Psoas muscle (tissue), 8 donors: ENCODE results near the gene EXOSC1. TPM values are rescaled to one million over a fixed set of nuclear protein-coding genes. Genes with fewer than 3 reads are reported as not detected.

Experiments used
- ATAC-seq, 4 donors: fragments of 200-7000 bp; cut with Tn5 transposase; one replicate each; pipeline ENCODE4 v1.9.1; 2020; ENCODE audit warnings: moderate library complexity in 3 of 4, mild to moderate bottlenecking in 2 of 4
- DNase-seq, 2 donors: peaks; one replicate each; pipeline ENCODE4 v3.0.0-alpha.2; 2020
- H3K27ac ChIP-seq: fragments of 200-600 bp; one replicate; pipeline ENCODE4 v1.8.0; 2022
- H3K27me3 ChIP-seq, 3 donors: fragments of 200-600 bp in 1 of 3; one replicate each; pipeline versions ENCODE4 v1.6.1 to v1.8.0; 2013 to 2022; ENCODE audit warnings: low read length in 2 of 3, mild to moderate bottlenecking in 2 of 3, moderate library complexity in 1 of 3; ENCODE audit not compliant: insufficient read depth in 3 of 3
- H3K36me3 ChIP-seq, 2 donors: fragments of 200-600 bp in 1 of 2; one replicate each; pipeline versions ENCODE4 v1.6.1 to v1.8.0; 2013 to 2022; ENCODE audit warnings: low read depth in 1 of 2, mild to moderate bottlenecking in 1 of 2, moderate library complexity in 1 of 2; ENCODE audit not compliant: insufficient read depth in 1 of 2
- H3K4me1 ChIP-seq: fragments of 200-600 bp; one replicate; pipeline ENCODE4 v1.8.0; 2022
- H3K4me3 ChIP-seq: fragments of 200-600 bp; one replicate; pipeline ENCODE4 v1.8.0; 2022; ENCODE audit warnings: mild to moderate bottlenecking
- H3K9me3 ChIP-seq: fragments of 200-600 bp; one replicate; pipeline ENCODE4 v1.8.0; 2022
- CTCF ChIP-seq: fragments of 200-600 bp; IDR thresholded peaks from one replicate; pipeline ENCODE4 v1.8.0; 2022; ENCODE audit warnings: antibody characterized with exemption
- WGBS, 3 donors: extraction: QIAGEN DNeasy Blood & Tissue Kit; methylation state at CpG; one replicate each; pipeline versions ENCODE4 v1.1.6 to v1.1.7; 2013; 5-methylcytosine and 5-hydroxymethylcytosine counted together
- intact Hi-C, 2 donors: fragments of 100-400 bp; cut with DNase I; formaldehyde crosslinking; loops; one replicate each; pipeline versions ENCODE4 v1.11.0 to v1.14.2; 2022
- polyA plus RNA-seq, 3 donors: library from polyadenylated mRNA; stranded (reverse); fragments of 200-250 nt; gene quantifications; one replicate each; pipeline ENCODE4 v1.2.3, GENCODE V29; 2013
- total RNA-seq, 4 donors: library from RNA; stranded (reverse); fragmentation: NEBNext Ultra II Directional in 2 of 4; extraction: Animal tissue kit (Norgen Biotek cat#: 25700) in 2 of 4; gene quantifications; one replicate each; pipeline versions ENCODE4 v1.2.1 to v1.2.4, GENCODE V29; 2021 to 2023
- donor health status: healthy with polysubstance abuse.
- donor health status: DM: no; HTN: no; CAD: no; lungs with moderate emphysema.
- donor health status: Bipolar disorder and iron deficiency.
- donor health status: healthy.
- donor health status: DM: yes; HTN: yes; CAD: no.
- donor health status: DM: no; HTN: no; CAD: no.
- donor health status: DM: no; HTN: no; CAD: no.
- donor health status: DM: yes; HTN: yes; CAD: no.

EXOSC1 gene
- total and polyA plus RNA-seq, 7 donors = 14.0 to 36.5 (median 20.4) TPM

GRCh38 chr10:97468162-97468561 lies 22.4 kb upstream of the EXOSC1 start:
- H3K4me3 ChIP-seq = no peak overlapping the region
- no peak for TF ChIP-seq CTCF
- 58 to 76% (median 60%) methylated on average over 3 of the region's 3 CpGs for WGBS, 3 donors
- no peak for ATAC-seq
- H3K27ac ChIP-seq = no peak overlapping the region
- no peak for DNase-seq
- peaks cover 7% of the 10 kb centered on the region for H3K4me1 ChIP-seq
- no peaks in the 10 kb centered on the region for H3K9me3 ChIP-seq
- H3K36me3 ChIP-seq = peaks cover 32 to 97% of the 10 kb centered on the region in 2 donors
- H3K27me3 ChIP-seq = no peaks in the 10 kb centered on the region
- intact Hi-C loops = loop anchor here in 1 of 2 donors (5.0 kb wide), 2 partner anchors 84 to 144 kb away; no protein-coding TSS in a partner anchor

GRCh38 chr10:97466755-97467154 lies 20.9 kb upstream of the EXOSC1 start:
- 76 to 92% (median 83%) methylated on average over 4 of the region's 4 CpGs for WGBS, 3 donors
- Histone ChIP-seq H3K9me3 (no peaks in the 10 kb centered on the region), H3K36me3 (peaks cover 40 to 97% of the 10 kb centered on the region in 2 donors), H3K27ac (no peak overlapping the region), H3K4me3 (no peak overlapping the region), H3K4me1 (peaks cover 7% of the 10 kb centered on the region), H3K27me3 (no peaks in the 10 kb centered on the region)
- DNase-seq (no peak), ATAC-seq (peak in 1 of 4 donors; percentile 17)
- no peak for TF ChIP-seq CTCF
- intact Hi-C loops = loop anchor here in 1 of 2 donors (5.0 kb wide), 2 partner anchors 86 to 146 kb away; no protein-coding TSS in a partner anchor

- no peaks in the 10 kb centered on the region for H3K9me3 ChIP-seq
- H3K4me3 ChIP-seq = no peak overlapping the region
- WGBS, 3 donors = 85 to 96% (median 89%) methylated on average over 7 of the region's 7 CpGs
- H3K4me1 ChIP-seq = peaks cover 7% of the 10 kb centered on the region
- ATAC-seq (no peak), DNase-seq (no peak)
- no peak for TF ChIP-seq CTCF
- H3K36me3 ChIP-seq = peaks cover 46 to 97% of the 10 kb centered on the region in 2 donors
- H3K27me3 ChIP-seq = no peaks in the 10 kb centered on the region
- H3K27ac ChIP-seq = no peak overlapping the region
- intact Hi-C loops = loop anchor here in 1 of 2 donors (5.0 kb wide), 2 partner anchors 86 to 146 kb away; no protein-coding TSS in a partner anchor
Measured at GRCh38 chr10:97465982-97466381, 20.2 kb upstream of the EXOSC1 start.

GRCh38 chr10:97464226-97464625 lies 18.4 kb upstream of the EXOSC1 start:
- ATAC-seq (peak; percentile 2 to 31 (median 11)), DNase-seq (no peak)
- Histone ChIP-seq H3K27ac (peak overlapping the region; percentile 64), H3K36me3 (peaks cover 52 to 97% of the 10 kb centered on the region in 2 donors), H3K27me3 (no peaks in the 10 kb centered on the region), H3K4me3 (no peak overlapping the region), H3K9me3 (no peaks in the 10 kb centered on the region), H3K4me1 (peaks cover 7% of the 10 kb centered on the region)
- no peak for TF ChIP-seq CTCF
- intact Hi-C loops = no loop called here
- 23 to 45% (median 37%) methylated on average over 1 of the region's 1 CpG for WGBS, 3 donors
